Heart left ventricle (tissue), 16 donors: ENCODE results near the gene ZDHHC1. TPM values are rescaled to one million over a fixed set of nuclear protein-coding genes. Genes with fewer than 3 reads are reported as not detected.

Experiments
- ATAC-seq, 4 donors: fragments of 200-7000 bp; cut with Tn5 transposase; one replicate each; pipeline ENCODE4 v1.9.1; 2020 to 2022; ENCODE audit warnings: moderate library complexity in 4 of 4, mild to moderate bottlenecking in 3 of 4, moderate number of reproducible peaks in 1 of 4
- DNase-seq, 5 donors: peaks; one replicate each; pipeline ENCODE4 v3.0.0-alpha.2; 2020
- H3K27ac ChIP-seq, 12 donors: fragments of 200-600 bp; sonication (generic) in 4 of 12; one replicate each; pipeline versions ENCODE4 v1.5.0 to v1.8.0; 2016 to 2022; ENCODE audit warnings: mild to moderate bottlenecking in 2 of 12
- H3K27me3 ChIP-seq, 9 donors: fragments of 200-600 bp; sonication (generic) in 2 of 9; one replicate each; pipeline versions ENCODE4 v1.5.1 to v1.8.0; 2016 to 2022; ENCODE audit warnings: mild to moderate bottlenecking in 3 of 9
- H3K36me3 ChIP-seq, 9 donors: fragments of 200-600 bp; sonication (generic) in 2 of 9; one replicate each; pipeline versions ENCODE4 v1.5.0 to v1.8.0; 2018 to 2022; ENCODE audit warnings: mild to moderate bottlenecking in 2 of 9
- H3K4me1 ChIP-seq, 12 donors: fragments of 200-600 bp; sonication (generic) in 4 of 12; one replicate each; pipeline versions ENCODE4 v1.5.0 to v1.8.0; 2016 to 2022; ENCODE audit warnings: mild to moderate bottlenecking in 3 of 12
- H3K4me3 ChIP-seq, 12 donors: fragments of 200-600 bp; sonication (generic) in 4 of 12; one replicate each; pipeline versions ENCODE4 v1.5.0 to v1.8.0; 2017 to 2022; ENCODE audit warnings: mild to moderate bottlenecking in 9 of 12, moderate library complexity in 4 of 12
- H3K9me3 ChIP-seq, 12 donors: fragments of 200-600 bp; sonication (generic) in 4 of 12; one replicate each; pipeline versions ENCODE4 v1.5.0 to v1.8.0; 2016 to 2022; ENCODE audit warnings: mild to moderate bottlenecking in 1 of 12
- POLR2A ChIP-seq, 2 donors: fragments of 450-650 bp; IDR thresholded peaks; one replicate each; pipeline ENCODE4 v1.6.1; 2017; ENCODE audit warnings: antibody characterized with exemption in 2 of 2, mild to moderate bottlenecking in 2 of 2, moderate library complexity in 2 of 2
- WGBS, 4 donors: extraction: QIAGEN DNeasy Blood & Tissue Kit in 2 of 4; methylation state at CpG; one replicate each; pipeline versions ENCODE4 v1.1.5 to v1.1.7; 2013 to 2018; 5-methylcytosine and 5-hydroxymethylcytosine counted together
- intact Hi-C, 10 donors: fragments of 100-400 bp; cut with DNase I; formaldehyde crosslinking; loops; one replicate each; pipeline versions ENCODE4 v1.11.1 to v1.14.2; 2022
- polyA plus RNA-seq, 2 donors: library from polyadenylated mRNA; stranded (reverse); fragments of 200-250 nt; gene quantifications; one replicate each; pipeline ENCODE4 v1.2.3, GENCODE V29; 2013
- total RNA-seq, 9 donors: library from RNA; depleted of rRNA in 2 of 9; stranded (reverse); fragments of >200 nt in 2 of 9; fragmentation: NEBNext Ultra II Directional in 3 of 9; extraction: Animal tissue kit (Norgen Biotek cat#: 25700) in 3 of 9; gene quantifications; one replicate each; pipeline versions ENCODE4 v1.1.0 to v1.2.4, GENCODE V29; 2016 to 2023
- TF ChIP-seq, protein P1 (sequence below), 12 donors: fragments of 200-600 bp; sonication (generic) in 4 of 12; IDR thresholded peaks; one replicate each; pipeline versions ENCODE4 v1.5.0 to v1.8.0; 2018 to 2022; ENCODE audit warnings: antibody characterized with exemption in 12 of 12, mild to moderate bottlenecking in 5 of 12
- donor health status: ischemic (EF 13 %, LVEDD 7.1; RV severe dilation, severe dysfunction).
- donor health status: healthy with polysubstance abuse.
- donor health status: DM: no; HTN: yes; CAD: no.
- donor health status: DM: no; HTN: no; CAD: no.
- donor health status: ischemic (EF 25% LVEDD 6.9; RV normal size, moderate dysfunction).
- donor health status: ischemic (EF 25% LVEDD 5.7; RV mildly dilated, moderate dysfunction).
- donor health status: healthy.
- donor health status: DM: yes; HTN: yes; CAD: no.
- donor health status: ischemic (EF 35%, LVEDD 5.7; RV mildly dilated, moderate dysfunction).
- donor health status: nonischemic (EF 11% LVEDD 7.7; RV severe dilation, severe dysfunction).
- donor health status: DM: yes; HTN: yes; CAD: no.
- donor health status: PGD.
- donor health status: ischemic (EF 29% LVEDD 5.4; RV normal size, mild dysfunction).
- donor health status: nonischemic (EF 23%, LVEDD 6.1; RV moderate dilation, normal function).

Gene ZDHHC1
- total and polyA plus RNA-seq, 11 donors, result 2.7 to 11.6 (median 5.1) TPM

GRCh38 chr16:67448580-67448979 lies 32.3 kb upstream of the ZDHHC1 start:
- 95 to 98% (median 96%) methylated on average over 5 of the region's 5 CpGs for WGBS, 4 donors
- Histone ChIP-seq H3K27ac (peak overlapping the region in 4 of 12 donors; percentile 15 to 74 (median 67)), H3K4me1 (peaks cover 17 to 93% (median 74%) of the 10 kb centered on the region in 12 donors), H3K27me3 (no peaks in the 10 kb centered on the region), H3K9me3 (no peaks in the 10 kb centered on the region), H3K4me3 (no peak overlapping the region), H3K36me3 (peaks cover 0 to 71% (median 23%) of the 10 kb centered on the region in 9 donors)
- TF ChIP-seq, protein P1, sequence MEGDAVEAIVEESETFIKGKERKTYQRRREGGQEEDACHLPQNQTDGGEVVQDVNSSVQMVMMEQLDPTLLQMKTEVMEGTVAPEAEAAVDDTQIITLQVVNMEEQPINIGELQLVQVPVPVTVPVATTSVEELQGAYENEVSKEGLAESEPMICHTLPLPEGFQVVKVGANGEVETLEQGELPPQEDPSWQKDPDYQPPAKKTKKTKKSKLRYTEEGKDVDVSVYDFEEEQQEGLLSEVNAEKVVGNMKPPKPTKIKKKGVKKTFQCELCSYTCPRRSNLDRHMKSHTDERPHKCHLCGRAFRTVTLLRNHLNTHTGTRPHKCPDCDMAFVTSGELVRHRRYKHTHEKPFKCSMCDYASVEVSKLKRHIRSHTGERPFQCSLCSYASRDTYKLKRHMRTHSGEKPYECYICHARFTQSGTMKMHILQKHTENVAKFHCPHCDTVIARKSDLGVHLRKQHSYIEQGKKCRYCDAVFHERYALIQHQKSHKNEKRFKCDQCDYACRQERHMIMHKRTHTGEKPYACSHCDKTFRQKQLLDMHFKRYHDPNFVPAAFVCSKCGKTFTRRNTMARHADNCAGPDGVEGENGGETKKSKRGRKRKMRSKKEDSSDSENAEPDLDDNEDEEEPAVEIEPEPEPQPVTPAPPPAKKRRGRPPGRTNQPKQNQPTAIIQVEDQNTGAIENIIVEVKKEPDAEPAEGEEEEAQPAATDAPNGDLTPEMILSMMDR (IDR thresholded peaks at IDR 0.05), result no peak
- TF ChIP-seq POLR2A (IDR thresholded peaks at IDR 0.05), result no peak
- intact Hi-C loops, result no loop called here
- ATAC-seq (no peak), DNase-seq (no peak)

GRCh38 chr16:67447508-67448076 lies 31.3 kb upstream of the ZDHHC1 start:
- Histone ChIP-seq H3K4me3 (no peak overlapping the region), H3K27ac (peak overlapping the region in 6 of 12 donors; percentile 6 to 67 (median 42)), H3K36me3 (peaks cover 0 to 70% (median 16%) of the 10 kb centered on the region in 9 donors), H3K4me1 (peaks cover 18 to 98% (median 83%) of the 10 kb centered on the region in 12 donors), H3K27me3 (no peaks in the 10 kb centered on the region), H3K9me3 (no peaks in the 10 kb centered on the region)
- ATAC-seq (peak in 2 of 4 donors; percentile 9 to 21), DNase-seq (peak in 4 of 5 donors; percentile 34 to 65 (median 57))
- WGBS, 4 donors, result 70 to 85% (median 79%) methylated on average over 6 of the region's 6 CpGs
- TF ChIP-seq POLR2A (IDR thresholded peaks at IDR 0.05), result no peak
- TF ChIP-seq, protein P1 (IDR thresholded peaks at IDR 0.05), result peak in 10 of 12 donors; percentile 12 to 44 (median 30)
- intact Hi-C loops, result no loop called here

GRCh38 chr16:67446968-67447507 lies 30.8 kb upstream of the ZDHHC1 start:
- WGBS, 4 donors, result 72 to 80% (median 76%) methylated on average over 8 of the region's 8 CpGs
- H3K9me3 ChIP-seq, result no peaks in the 10 kb centered on the region
- DNase-seq, result no peak
- peak overlapping the region in 8 of 12 donors; percentile 6 to 67 (median 50) for H3K27ac ChIP-seq
- ATAC-seq, result no peak
- H3K4me3 ChIP-seq, result no peak overlapping the region
- H3K4me1 ChIP-seq, result peaks cover 20 to 100% (median 84%) of the 10 kb centered on the region in 12 donors
- H3K36me3 ChIP-seq, result peaks cover 0 to 70% (median 10%) of the 10 kb centered on the region in 9 donors
- TF ChIP-seq, protein P1 (IDR thresholded peaks at IDR 0.05), result no peak
- no peak for TF ChIP-seq POLR2A (IDR thresholded peaks at IDR 0.05)
- no peaks in the 10 kb centered on the region for H3K27me3 ChIP-seq
- intact Hi-C loops, result no loop called here
